Glutamatergic neuron (in vitro differentiated cells): ENCODE measurements around the gene SLC5A10. TPM values are rescaled to one million over a fixed set of nuclear protein-coding genes. Genes with fewer than 3 reads are reported as not detected.
A peak's percentile ranks its signal among the peaks of the same experiment; 100 is the strongest.
"Not testable (repeated sequence)": the region's sequence is repeated elsewhere in the genome, so short reads cannot be mapped to it uniquely, and the experiment has no call there.

ENCODE experiments used
- DNase-seq: peaks from one replicate; pipeline ENCODE4 v3.0.0; 2022
- H3K27ac Mint-ChIP-seq: one replicate; pipeline ENCODE4 v1.8.0; 2020; ENCODE audit warnings: mild to moderate bottlenecking, mixed read lengths, inconsistent platforms; ENCODE audit not compliant: unreplicated experiment
- H3K27me3 Mint-ChIP-seq: one replicate; pipeline ENCODE4 v1.8.0; 2020; ENCODE audit warnings: mild to moderate bottlenecking, moderate library complexity, mixed read lengths, inconsistent platforms; ENCODE audit not compliant: unreplicated experiment
- H3K36me3 Mint-ChIP-seq: one replicate; pipeline ENCODE4 v1.8.0; 2020; ENCODE audit warnings: mild to moderate bottlenecking, mixed read lengths, inconsistent platforms; ENCODE audit not compliant: unreplicated experiment
- H3K4me1 Mint-ChIP-seq: one replicate; pipeline ENCODE4 v1.8.0; 2020; ENCODE audit warnings: mild to moderate bottlenecking, low read depth, mixed read lengths, inconsistent platforms; ENCODE audit not compliant: unreplicated experiment
- H3K4me3 Mint-ChIP-seq: one replicate; pipeline ENCODE4 v1.8.0; 2020; ENCODE audit warnings: mild to moderate bottlenecking, mixed read lengths, inconsistent platforms; ENCODE audit not compliant: unreplicated experiment
- H3K9me3 Mint-ChIP-seq: one replicate; pipeline ENCODE4 v1.8.0; 2020; ENCODE audit warnings: mild to moderate bottlenecking, moderate library complexity, mixed read lengths, inconsistent platforms; ENCODE audit not compliant: unreplicated experiment
- total RNA-seq: library from RNA; stranded (reverse); fragmentation: NEBNext Ultra II Directional; extraction: Animal tissue kit (Norgen Biotek cat#: 25700); gene quantifications from one replicate; pipeline ENCODE4 v1.2.1, GENCODE V29; 2021; ENCODE audit not compliant: unreplicated experiment

The SLC5A10 gene
- total RNA-seq, 1 donor from 2014 or later = not detected

GRCh38 chr17:19047510-19047909 is 95.5 kb downstream of the SLC5A10 start:
- H3K4me1 Mint-ChIP-seq, DNase-seq, H3K36me3 Mint-ChIP-seq, H3K27ac Mint-ChIP-seq, H3K27me3 Mint-ChIP-seq, H3K9me3 Mint-ChIP-seq, H3K4me3 Mint-ChIP-seq: not testable (repeated sequence)

GRCh38 chr17:19048826-19049225 is 96.9 kb downstream of the SLC5A10 start:
- H3K9me3 Mint-ChIP-seq, H3K36me3 Mint-ChIP-seq, H3K4me1 Mint-ChIP-seq, H3K27ac Mint-ChIP-seq, DNase-seq, H3K27me3 Mint-ChIP-seq, H3K4me3 Mint-ChIP-seq: not testable (repeated sequence)

GRCh38 chr17:19055447-19055846 is 103.5 kb downstream of the SLC5A10 start:
- not testable (repeated sequence) for DNase-seq, H3K27ac Mint-ChIP-seq, H3K4me1 Mint-ChIP-seq, H3K4me3 Mint-ChIP-seq, H3K36me3 Mint-ChIP-seq, H3K27me3 Mint-ChIP-seq, H3K9me3 Mint-ChIP-seq

GRCh38 chr17:19062009-19062717 is 110.2 kb downstream of the SLC5A10 start:
- not testable (repeated sequence) for H3K27me3 Mint-ChIP-seq, H3K4me3 Mint-ChIP-seq, H3K9me3 Mint-ChIP-seq, H3K36me3 Mint-ChIP-seq, H3K27ac Mint-ChIP-seq, H3K4me1 Mint-ChIP-seq
- peak; percentile 80 for DNase-seq

- H3K4me3 Mint-ChIP-seq, H3K9me3 Mint-ChIP-seq, H3K4me1 Mint-ChIP-seq, H3K27me3 Mint-ChIP-seq, H3K36me3 Mint-ChIP-seq, H3K27ac Mint-ChIP-seq, DNase-seq: not testable (repeated sequence)
These were observed 110.9 kb downstream of the SLC5A10 start for GRCh38 chr17:19062718-19063325.

- not testable (repeated sequence) for H3K4me1 Mint-ChIP-seq, H3K36me3 Mint-ChIP-seq, H3K27me3 Mint-ChIP-seq, H3K9me3 Mint-ChIP-seq
- Mint-ChIP-seq H3K4me3 (peak overlapping the region; percentile 65), H3K27ac (peak overlapping the region; percentile 89)
- peak; percentile 79 for DNase-seq
These were observed 111.5 kb downstream of the SLC5A10 start for GRCh38 chr17:19063326-19063956.

GRCh38 chr17:19064378-19064777 is 112.4 kb downstream of the SLC5A10 start:
- H3K9me3 Mint-ChIP-seq, DNase-seq, H3K27ac Mint-ChIP-seq, H3K27me3 Mint-ChIP-seq, H3K36me3 Mint-ChIP-seq, H3K4me1 Mint-ChIP-seq, H3K4me3 Mint-ChIP-seq: not testable (repeated sequence)

GRCh38 chr17:19070318-19071168 is 118.6 kb downstream of the SLC5A10 start:
- H3K4me1 Mint-ChIP-seq = not testable (repeated sequence)

More at GRCh38 chr17:19070318-19071168, 118.6 kb downstream of the SLC5A10 start:
- not testable (repeated sequence) for H3K4me3 Mint-ChIP-seq, H3K36me3 Mint-ChIP-seq, DNase-seq, H3K27ac Mint-ChIP-seq, H3K27me3 Mint-ChIP-seq, H3K9me3 Mint-ChIP-seq

Other genes starting within 250 kb of the SLC5A10 start
- gene FBXW10, start 208.1 kb upstream of the SLC5A10 start, total RNA-seq = not detected
- gene TVP23B, start 171.0 kb upstream of the SLC5A10 start, total RNA-seq = 35.9 TPM
- 76.0 TPM for gene PRPSAP2, start 94.0 kb upstream of the SLC5A10 start, total RNA-seq
- 2.0 TPM for gene FAM83G, start 52.6 kb downstream of the SLC5A10 start, total RNA-seq
- gene GRAP, start 94.8 kb downstream of the SLC5A10 start, total RNA-seq = 0.64 TPM
- gene GRAPL, start 175.4 kb downstream of the SLC5A10 start, total RNA-seq = not detected